ENCODE measurements around the gene GPRIN1.

Gene GPRIN1

DNA sequence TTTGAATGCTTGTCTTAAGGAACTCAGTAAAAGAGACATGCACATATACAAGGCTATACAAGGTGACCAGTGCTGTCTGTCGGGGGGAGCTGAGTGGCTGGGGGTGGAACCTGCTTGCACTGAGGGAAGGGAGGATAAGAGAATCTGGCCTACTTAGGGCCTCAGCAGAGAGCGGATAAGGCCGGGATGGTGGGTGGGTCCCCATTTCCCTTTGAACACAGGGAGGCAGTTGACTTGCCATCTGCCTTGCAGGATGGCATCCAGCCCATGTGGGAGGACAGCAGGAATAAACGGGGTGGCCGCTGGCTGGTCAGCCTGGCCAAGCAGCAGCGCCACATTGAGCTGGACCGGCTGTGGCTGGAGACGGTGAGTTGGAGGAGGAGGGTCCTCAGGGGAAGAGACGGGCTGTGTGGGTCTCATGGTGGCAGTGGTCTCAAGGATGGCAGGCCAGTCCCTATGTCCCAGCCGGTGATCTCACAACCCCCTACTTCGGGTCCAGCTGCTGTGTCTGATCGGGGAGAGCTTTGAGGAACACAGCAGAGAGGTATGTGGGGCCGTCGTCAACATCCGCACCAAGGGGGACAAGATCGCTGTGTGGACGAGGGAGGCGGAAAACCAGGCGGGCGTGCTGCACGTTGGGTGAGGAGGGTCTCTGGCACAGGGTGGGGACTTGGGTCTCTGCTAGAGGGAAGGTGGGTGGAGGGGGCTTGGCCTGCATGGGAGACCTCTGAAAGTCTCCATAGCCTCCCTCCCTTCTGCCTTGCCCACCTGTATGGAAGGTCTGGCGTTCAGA lies 35.1 kb upstream of the GPRIN1 start:
- Histone ChIP-seq H3K9me2 (replicated peaks; ENCODE audit: insufficient read depth, low read length) (no peaks in the 10 kb centered on the region), H3F3A (ENCODE audit: insufficient read depth) (0 out of 2 replicates have a peak, but pooled peaks cover 4% of the 10 kb centered on the region), H4K20me1 (ENCODE audit: low read depth, low read length) (no peaks in the 10 kb centered on the region), H3K9me3 (ENCODE audit: insufficient read depth, low read length) (no peaks in the 10 kb centered on the region), H3K9ac (ENCODE audit: low read length) (no peak overlapping the region), H3K27me3 (ENCODE audit: low read length) (no peaks in the 10 kb centered on the region), H2AFZ (ENCODE audit: low read depth, low read length, severe bottlenecking) (no peak overlapping the region), H3K4me3 (ENCODE audit: insufficient read depth, low read length, poor library complexity, severe bottlenecking) (no peak overlapping the region), H3K4me2 (ENCODE audit: low read depth, low read length, poor library complexity, severe bottlenecking) (no peak overlapping the region), H3K79me2 (ENCODE audit: insufficient read depth, low read length) (no peaks in the 10 kb centered on the region), H3K36me3 (ENCODE audit: low read length) (no peaks in the 10 kb centered on the region), H3K27ac (ENCODE audit: low read depth, low read length) (no peak overlapping the region)
- TF ChIP-seq EZH2phosphoT487 (conservative IDR thresholded peaks at IDR 0.05; ENCODE audit: low read length): no peak
- no peak for TF ChIP-seq CTCF (IDR thresholded peaks at IDR 0.05; ENCODE audit: insufficient read depth, low read length, poor library complexity, severe bottlenecking)

- H3K27ac ChIP-seq (ENCODE audit: low read depth, low read length): no peak overlapping the region
- H3K9me3 ChIP-seq (ENCODE audit: insufficient read depth, low read length): no peaks in the 10 kb centered on the region
- no peak overlapping the region for H2AFZ ChIP-seq (ENCODE audit: low read depth, low read length, severe bottlenecking)
- no peaks in the 10 kb centered on the region for H3K27me3 ChIP-seq (ENCODE audit: low read length)
- H3K4me3 ChIP-seq (ENCODE audit: insufficient read depth, low read length, poor library complexity, severe bottlenecking): no peak overlapping the region
- H3K4me2 ChIP-seq (ENCODE audit: low read depth, low read length, poor library complexity, severe bottlenecking): no peak overlapping the region
- H3K9ac ChIP-seq (ENCODE audit: low read length): no peak overlapping the region
- no peaks in the 10 kb centered on the region for H3K36me3 ChIP-seq (ENCODE audit: low read length)
- no peaks in the 10 kb centered on the region for H4K20me1 ChIP-seq (ENCODE audit: low read depth, low read length)
- 0 out of 2 replicates have a peak, but pooled peaks cover 4% of the 10 kb centered on the region for H3F3A ChIP-seq (ENCODE audit: insufficient read depth)
- no peaks in the 10 kb centered on the region for H3K79me2 ChIP-seq (ENCODE audit: insufficient read depth, low read length)
- H3K9me2 ChIP-seq (replicated peaks; ENCODE audit: insufficient read depth, low read length): no peaks in the 10 kb centered on the region
- no peak for TF ChIP-seq EZH2phosphoT487 (conservative IDR thresholded peaks at IDR 0.05; ENCODE audit: low read length)
- TF ChIP-seq CTCF (IDR thresholded peaks at IDR 0.05; ENCODE audit: insufficient read depth, low read length, poor library complexity, severe bottlenecking): no peak
Measured at GRCh38 chr5:176644294-176644693, 34.3 kb upstream of the GPRIN1 start.

DNA sequence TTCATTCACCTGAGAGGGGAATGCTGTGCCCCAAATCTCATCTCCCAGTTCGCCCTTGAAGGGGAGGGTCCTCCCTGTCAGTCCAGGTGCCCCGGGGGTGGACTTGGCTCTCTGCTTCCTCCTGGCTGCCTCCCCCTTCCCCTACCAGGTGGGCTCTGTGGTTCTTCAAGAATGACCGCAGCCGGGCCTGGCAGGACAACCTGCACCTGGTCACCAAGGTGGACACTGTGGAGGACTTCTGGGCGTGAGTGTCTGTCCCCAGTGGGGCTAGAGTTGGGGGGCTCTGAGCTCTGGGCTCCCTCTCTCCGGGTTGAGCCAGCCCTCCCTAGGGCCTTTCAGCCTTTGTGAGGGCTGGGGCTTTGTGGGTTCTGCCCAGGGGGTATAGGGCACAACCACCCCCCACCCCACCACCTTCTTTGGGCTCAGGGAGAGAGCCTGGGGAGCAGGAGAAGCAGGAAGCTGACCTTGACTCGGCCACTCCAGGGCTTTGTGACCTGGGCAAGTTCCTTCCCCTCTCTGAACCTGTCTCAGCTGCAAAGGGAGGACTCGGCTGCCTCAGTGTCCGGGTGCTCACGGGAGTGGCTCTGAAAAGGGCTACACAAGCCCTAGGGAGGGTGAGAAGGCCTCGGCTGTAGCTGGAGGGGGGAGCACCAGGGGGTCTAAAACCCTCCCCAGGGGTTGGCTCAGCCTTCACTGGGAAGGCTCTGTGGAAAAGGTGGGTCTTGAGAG lies 33.7 kb upstream of the GPRIN1 start:
- Histone ChIP-seq H3K9me3 (ENCODE audit: insufficient read depth, low read length) (no peaks in the 10 kb centered on the region), H3K9ac (ENCODE audit: low read length) (no peak overlapping the region), H4K20me1 (ENCODE audit: low read depth, low read length) (no peaks in the 10 kb centered on the region), H3K36me3 (ENCODE audit: low read length) (no peaks in the 10 kb centered on the region), H2AFZ (ENCODE audit: low read depth, low read length, severe bottlenecking) (no peak overlapping the region), H3K9me2 (replicated peaks; ENCODE audit: insufficient read depth, low read length) (no peaks in the 10 kb centered on the region), H3K79me2 (ENCODE audit: insufficient read depth, low read length) (no peaks in the 10 kb centered on the region), H3K4me2 (ENCODE audit: low read depth, low read length, poor library complexity, severe bottlenecking) (no peak overlapping the region), H3K4me3 (ENCODE audit: insufficient read depth, low read length, poor library complexity, severe bottlenecking) (no peak overlapping the region), H3K27ac (ENCODE audit: low read depth, low read length) (no peak overlapping the region), H3K27me3 (ENCODE audit: low read length) (no peaks in the 10 kb centered on the region), H3F3A (ENCODE audit: insufficient read depth) (0 out of 2 replicates have a peak, but pooled peaks cover under 1% of the 10 kb centered on the region)
- no peak for TF ChIP-seq EZH2phosphoT487 (conservative IDR thresholded peaks at IDR 0.05; ENCODE audit: low read length)
- TF ChIP-seq CTCF (IDR thresholded peaks at IDR 0.05; ENCODE audit: insufficient read depth, low read length, poor library complexity, severe bottlenecking): no peak

Measured in SU-DHL-6 (cell line).